Stomach (tissue), 9 donors: ENCODE data around the gene WDR37. TPM values are rescaled to one million over a fixed set of nuclear protein-coding genes. Genes with fewer than 3 reads are reported as not detected.
A peak's percentile ranks its signal among the peaks of the same experiment; 100 is the strongest.

Source experiments
- DNase-seq, 2 donors: peaks; one replicate each; pipeline versions ENCODE4 v3.0.0 to v3.0.0-alpha.2; 2013 to 2019
- H3K27ac ChIP-seq, 5 donors: fragments of 200-600 bp in 4 of 5; sonication (generic) in 4 of 5; one replicate each; pipeline ENCODE4 v1.5.1; 2013 to 2019; ENCODE audit warnings: mild to moderate bottlenecking in 1 of 5, moderate library complexity in 1 of 5
- H3K27me3 ChIP-seq, 3 donors: fragments of 200-600 bp; sonication (generic); one replicate each; pipeline ENCODE4 v1.5.1; 2017 to 2019; ENCODE audit warnings: mixed run types in 1 of 3
- H3K36me3 ChIP-seq, 4 donors: fragments of 200-600 bp; sonication (generic); 1 replicate in 3 of 4; 2 replicates in 1 of 4; pipeline ENCODE4 v1.5.1; 2016 to 2019
- H3K4me1 ChIP-seq, 4 donors: fragments of 200-600 bp; sonication (generic); one replicate each; pipeline ENCODE4 v1.5.1; 2016 to 2019
- H3K4me3 ChIP-seq, 4 donors: fragments of 200-600 bp; sonication (generic) in 3 of 4; one replicate each; pipeline ENCODE4 v1.5.1; 2016 to 2019; ENCODE audit warnings: mild to moderate bottlenecking in 1 of 4
- H3K9me3 ChIP-seq, 4 donors: fragments of 200-600 bp; sonication (generic); one replicate each; pipeline ENCODE4 v1.5.1; 2016 to 2019
- EP300 ChIP-seq: sonication (generic); formaldehyde crosslinking; IDR thresholded peaks from one replicate; pipeline ENCODE4 v1.6.1; 2017; ENCODE audit warnings: antibody characterized with exemption
- POLR2A ChIP-seq, 4 donors: fragments of 450-650 bp; IDR thresholded peaks; one replicate each; pipeline ENCODE4 v1.6.1; 2016; ENCODE audit warnings: antibody characterized with exemption in 4 of 4, control low read depth in 2 of 4, mild to moderate bottlenecking in 1 of 4, moderate library complexity in 1 of 4
- POLR2AphosphoS5 ChIP-seq, 3 donors: sonication (generic); formaldehyde crosslinking; IDR thresholded peaks; one replicate each; pipeline ENCODE4 v1.6.1; 2016; ENCODE audit warnings: antibody characterized with exemption in 3 of 3
- WGBS, 5 donors: extraction: QIAGEN DNeasy Blood & Tissue Kit in 3 of 5; methylation state at CpG; one replicate each; pipeline versions ENCODE4 v1.1.5 to v1.1.7; 2013 to 2018; 5-methylcytosine and 5-hydroxymethylcytosine counted together
- intact Hi-C: fragments of 100-400 bp; cut with DNase I; formaldehyde crosslinking; loops from one replicate; pipeline ENCODE4 v1.15.1; 2023; ENCODE audit warnings: low total_unique reads
- polyA plus RNA-seq, 3 donors: library from polyadenylated mRNA; stranded (reverse); fragments of 200-250 nt; gene quantifications; one replicate each; pipeline ENCODE4 v1.2.3, GENCODE V29; 2013
- total RNA-seq, 5 donors: library from RNA; depleted of rRNA; stranded (reverse); fragments of >200 nt; gene quantifications; one replicate each; pipeline versions ENCODE4 v1.1.0 to v1.2.3, GENCODE V29; 2014 to 2016
- TF ChIP-seq, protein P1 (sequence below), 7 experiments: fragments of 450-650 bp in 4 of 7; fragments of 200-600 bp in 3 of 7; sonication (generic) in 3 of 7; IDR thresholded peaks; one replicate each; pipeline ENCODE4 v1.5.1; 2016 to 2019; ENCODE audit warnings: antibody characterized with exemption in 7 of 7, control low read depth in 2 of 7, mild to moderate bottlenecking in 1 of 7
- donor health status: healthy with polysubstance abuse.
- donor health status: Bipolar disorder and iron deficiency.
- donor health status: healthy.

Gene WDR37
- total and polyA plus RNA-seq, 8 donors = 5.3 to 165 (median 12.6) TPM

DNA sequence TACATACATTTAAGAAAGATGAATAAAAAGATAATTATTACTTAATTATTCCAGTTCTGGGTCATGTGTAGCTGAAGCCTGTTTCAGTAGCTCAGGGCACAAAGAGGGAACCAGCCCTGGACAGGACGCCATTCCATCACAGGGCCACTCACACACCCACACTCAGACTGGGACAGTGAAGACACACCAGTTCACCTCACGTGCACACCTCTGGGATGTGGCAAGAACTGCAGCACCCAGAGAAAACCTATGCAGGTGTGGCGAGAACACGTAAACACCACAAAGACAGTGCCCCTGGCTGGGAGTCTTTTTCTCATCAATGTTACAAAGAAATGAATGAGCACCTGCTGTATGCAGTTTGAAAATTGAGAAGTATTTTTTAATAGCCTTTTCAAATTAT is 5.6 kb upstream of the WDR37 start:
- intact Hi-C loops = no loop called here
- 35 to 73% (median 46%) methylated on average over 4 of the region's 4 CpGs for WGBS, 5 donors
- H3K4me3 ChIP-seq = peak overlapping the region in 2 of 4 donors; percentile 72 to 80

DNA sequence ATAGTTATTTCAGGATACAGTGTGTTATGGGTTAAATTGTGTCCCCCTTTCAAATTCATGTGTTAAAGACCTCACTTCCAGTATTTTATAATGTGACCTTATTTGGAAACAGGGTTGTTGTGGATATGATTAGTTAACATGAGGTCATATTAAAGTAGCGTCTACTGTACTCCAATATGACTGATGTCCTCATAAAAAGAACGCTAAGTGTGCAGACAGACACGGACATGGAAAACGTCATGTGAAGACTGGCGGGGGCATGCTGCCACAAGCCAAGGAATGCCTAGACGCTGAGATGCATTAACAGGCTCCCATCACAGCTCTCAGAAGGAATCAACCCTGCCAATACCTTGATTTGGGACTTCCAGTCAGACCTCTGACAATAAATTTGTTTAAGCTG is 1.5 kb upstream of the WDR37 start:
- Histone ChIP-seq H3K9me3 (no peaks in the 10 kb centered on the region), H3K4me1 (peaks cover 37 to 85% (median 69%) of the 10 kb centered on the region in 4 donors), H3K27ac (peak overlapping the region in 2 of 5 donors; percentile 98), H3K4me3 (peak overlapping the region in 2 of 4 donors; percentile 77 to 99), H3K36me3 (peaks cover 0 to 30% (median 28%) of the 10 kb centered on the region in 4 donors), H3K27me3 (no peaks in the 10 kb centered on the region)
- TF ChIP-seq POLR2AphosphoS5 (IDR thresholded peaks at IDR 0.05) = no peak
- TF ChIP-seq, protein P1, sequence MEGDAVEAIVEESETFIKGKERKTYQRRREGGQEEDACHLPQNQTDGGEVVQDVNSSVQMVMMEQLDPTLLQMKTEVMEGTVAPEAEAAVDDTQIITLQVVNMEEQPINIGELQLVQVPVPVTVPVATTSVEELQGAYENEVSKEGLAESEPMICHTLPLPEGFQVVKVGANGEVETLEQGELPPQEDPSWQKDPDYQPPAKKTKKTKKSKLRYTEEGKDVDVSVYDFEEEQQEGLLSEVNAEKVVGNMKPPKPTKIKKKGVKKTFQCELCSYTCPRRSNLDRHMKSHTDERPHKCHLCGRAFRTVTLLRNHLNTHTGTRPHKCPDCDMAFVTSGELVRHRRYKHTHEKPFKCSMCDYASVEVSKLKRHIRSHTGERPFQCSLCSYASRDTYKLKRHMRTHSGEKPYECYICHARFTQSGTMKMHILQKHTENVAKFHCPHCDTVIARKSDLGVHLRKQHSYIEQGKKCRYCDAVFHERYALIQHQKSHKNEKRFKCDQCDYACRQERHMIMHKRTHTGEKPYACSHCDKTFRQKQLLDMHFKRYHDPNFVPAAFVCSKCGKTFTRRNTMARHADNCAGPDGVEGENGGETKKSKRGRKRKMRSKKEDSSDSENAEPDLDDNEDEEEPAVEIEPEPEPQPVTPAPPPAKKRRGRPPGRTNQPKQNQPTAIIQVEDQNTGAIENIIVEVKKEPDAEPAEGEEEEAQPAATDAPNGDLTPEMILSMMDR (IDR thresholded peaks at IDR 0.05) = no peak
- no peak for TF ChIP-seq EP300
- no peak for TF ChIP-seq POLR2A (IDR thresholded peaks at IDR 0.05)
- 56 to 70% (median 56%) methylated on average over 6 of the region's 6 CpGs for WGBS, 5 donors
- intact Hi-C loops = no loop called here
- DNase-seq = no peak

More for the DNA sequence above, 5.6 kb upstream of the WDR37 start:
- no peaks in the 10 kb centered on the region for H3K9me3 ChIP-seq
- peak overlapping the region; percentile 58 to 100 (median 98) for H3K27ac ChIP-seq
- TF ChIP-seq POLR2AphosphoS5 (IDR thresholded peaks at IDR 0.05) (no peak), EP300 (no peak), POLR2A (IDR thresholded peaks at IDR 0.05) (no peak)
- TF ChIP-seq, protein P1 (IDR thresholded peaks at IDR 0.05) = no peak
- H3K27me3 ChIP-seq = no peaks in the 10 kb centered on the region
- H3K36me3 ChIP-seq = peaks cover 0 to 29% (median 26%) of the 10 kb centered on the region in 4 donors
- H3K4me1 ChIP-seq = peaks cover 27 to 77% (median 64%) of the 10 kb centered on the region in 4 donors
- peak in 1 of 2 donors; percentile 68 for DNase-seq

DNA sequence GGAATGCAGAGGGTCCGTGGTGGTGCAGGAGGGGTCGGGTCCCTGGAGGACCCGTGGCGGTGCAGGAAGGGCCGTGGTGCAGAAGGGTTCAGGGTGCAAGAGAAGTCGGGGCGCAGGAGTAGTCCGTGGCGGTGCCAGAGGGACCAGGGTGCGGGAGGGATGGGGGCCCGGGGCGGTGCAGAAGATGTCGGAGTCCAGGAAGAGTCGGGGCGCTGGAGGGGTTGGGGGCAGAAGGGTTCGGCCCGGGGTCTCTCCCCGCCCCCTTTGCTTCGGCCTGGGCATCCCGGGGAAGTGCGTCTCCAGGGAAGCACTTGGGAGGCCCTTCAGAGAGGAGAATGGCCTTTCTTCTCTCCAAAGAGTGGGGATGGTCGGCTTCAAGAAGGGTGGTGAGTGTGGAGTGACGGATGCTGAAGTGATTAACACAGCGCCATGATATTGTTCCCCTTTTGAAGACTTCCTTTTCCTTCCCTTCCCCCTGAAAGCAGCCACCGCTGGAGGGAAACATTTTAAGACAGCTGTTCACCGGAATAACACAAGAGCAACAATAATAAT is 997 bp downstream of the WDR37 start:
- Histone ChIP-seq H3K9me3 (no peaks in the 10 kb centered on the region), H3K4me3 (peak overlapping the region; percentile 77 to 99 (median 94)), H3K27me3 (no peaks in the 10 kb centered on the region), H3K27ac (peak overlapping the region; percentile 98 to 99 (median 98)), H3K4me1 (peaks cover 32 to 86% (median 52%) of the 10 kb centered on the region in 4 donors), H3K36me3 (peaks cover 0 to 23% (median 18%) of the 10 kb centered on the region in 4 donors)
- WGBS, 5 donors = 1 to 2% (median 1%) methylated on average over 20 to 26 of the region's 26 CpGs
- intact Hi-C loops = no loop called here
- peak in 1 of 2 donors; percentile 48 for DNase-seq
- TF ChIP-seq EP300 (no peak), POLR2A (IDR thresholded peaks at IDR 0.05) (no peak)
- TF ChIP-seq, protein P1 (IDR thresholded peaks at IDR 0.05) = no peak

DNA sequence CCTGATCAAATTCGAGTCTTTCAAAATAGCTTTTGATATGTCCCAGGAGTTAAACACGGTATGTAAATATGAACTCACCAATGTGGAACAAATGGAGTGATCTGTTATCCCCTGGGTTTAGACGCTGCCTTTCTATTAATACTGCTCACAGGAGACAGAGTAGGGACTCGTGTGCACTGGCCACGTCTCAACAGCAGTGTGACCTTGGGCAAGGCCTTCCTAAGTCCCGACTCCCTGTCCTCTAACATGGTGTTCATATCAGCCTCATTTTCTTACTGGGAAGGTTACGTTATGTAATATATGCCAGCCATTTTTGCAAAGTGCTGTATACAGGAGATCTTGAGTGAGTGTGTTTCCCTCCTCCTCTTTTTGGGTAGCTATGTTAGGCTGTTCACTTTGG is 1.8 kb downstream of the WDR37 start:
- peak overlapping the region in 3 of 4 donors; percentile 77 to 99 (median 94) for H3K4me3 ChIP-seq
- H3K4me1 ChIP-seq = peaks cover 41 to 86% (median 52%) of the 10 kb centered on the region in 4 donors
- peak in 1 of 2 donors; percentile 52 for DNase-seq
- no peak for TF ChIP-seq POLR2AphosphoS5 (IDR thresholded peaks at IDR 0.05)
- TF ChIP-seq POLR2A (IDR thresholded peaks at IDR 0.05) = no peak
- TF ChIP-seq EP300 = no peak
- TF ChIP-seq, protein P1 (IDR thresholded peaks at IDR 0.05) = no peak
- peak overlapping the region; percentile 42 to 99 (median 98) for H3K27ac ChIP-seq
- intact Hi-C loops = no loop called here
- H3K27me3 ChIP-seq = no peaks in the 10 kb centered on the region
- H3K9me3 ChIP-seq = no peaks in the 10 kb centered on the region
- WGBS, 5 donors = 31 to 58% (median 35%) methylated on average over 7 of the region's 7 CpGs
- H3K36me3 ChIP-seq = peaks cover 0 to 17% (median 10%) of the 10 kb centered on the region in 4 donors
